ENCODE results near the gene FPR1. TPM values are rescaled to one million over a fixed set of nuclear protein-coding genes. Genes with fewer than 3 reads are reported as not detected.

The FPR1 gene
- total and polyA plus RNA-seq, 7 donors, result 0.45 to 6.7 (median 2.1) TPM

GRCh38 chr19:51750400-51751094 is 1.1 kb downstream of the FPR1 start:
- Histone ChIP-seq H3K4me3 (peak overlapping the region; percentile 7), H3K4me1 (no peaks in the 10 kb centered on the region), H3K27me3 (ENCODE audit: insufficient read depth in 3 of 3, low read length in 2 of 3) (no peaks in the 10 kb centered on the region), H3K9me3 (no peaks in the 10 kb centered on the region), H3K27ac (no peak overlapping the region), H3K36me3 (ENCODE audit: insufficient read depth in 1 of 2, low read depth in 1 of 2) (no peaks in the 10 kb centered on the region)
- 72 to 85% (median 76%) methylated on average over 7 of the region's 7 CpGs for WGBS, 3 donors
- TF ChIP-seq CTCF (IDR thresholded peaks at IDR 0.05), result no peak
- intact Hi-C loops (cut with DNase I), result no loop called here
- no peak for ATAC-seq
- DNase-seq, result no peak

DNA sequence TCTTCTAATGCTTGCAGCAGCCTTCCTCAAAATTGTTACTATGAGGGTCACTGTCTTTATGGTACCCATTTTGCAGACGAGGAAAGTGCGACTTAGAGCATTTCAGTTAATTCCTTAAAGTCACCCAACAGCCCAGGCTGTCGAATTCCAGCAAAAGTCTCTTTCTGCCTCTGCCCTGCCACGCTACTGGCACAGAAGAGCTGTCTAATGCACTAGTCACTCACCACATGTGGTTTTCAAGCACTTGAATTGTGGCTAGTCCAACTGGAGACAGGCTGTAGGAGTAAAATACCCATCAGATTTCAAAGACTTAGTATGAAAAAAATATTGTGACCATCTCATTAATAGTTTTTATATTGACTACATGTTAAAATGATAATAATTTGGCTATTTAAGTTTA is 1.7 kb downstream of the FPR1 start:
- intact Hi-C loops (cut with DNase I), result no loop called here
- 63 to 72% (median 72%) methylated on average over 4 of the region's 4 CpGs for WGBS, 3 donors
- no peak for TF ChIP-seq CTCF (IDR thresholded peaks at IDR 0.05)
- H3K9me3 ChIP-seq, result no peaks in the 10 kb centered on the region
- no peak overlapping the region for H3K4me3 ChIP-seq
- no peaks in the 10 kb centered on the region for H3K27me3 ChIP-seq (ENCODE audit: insufficient read depth in 3 of 3, low read length in 2 of 3)
- H3K27ac ChIP-seq, result no peak overlapping the region
- no peaks in the 10 kb centered on the region for H3K36me3 ChIP-seq (ENCODE audit: insufficient read depth in 1 of 2, low read depth in 1 of 2)
- no peak for DNase-seq
- no peak for ATAC-seq
- no peaks in the 10 kb centered on the region for H3K4me1 ChIP-seq

DNA sequence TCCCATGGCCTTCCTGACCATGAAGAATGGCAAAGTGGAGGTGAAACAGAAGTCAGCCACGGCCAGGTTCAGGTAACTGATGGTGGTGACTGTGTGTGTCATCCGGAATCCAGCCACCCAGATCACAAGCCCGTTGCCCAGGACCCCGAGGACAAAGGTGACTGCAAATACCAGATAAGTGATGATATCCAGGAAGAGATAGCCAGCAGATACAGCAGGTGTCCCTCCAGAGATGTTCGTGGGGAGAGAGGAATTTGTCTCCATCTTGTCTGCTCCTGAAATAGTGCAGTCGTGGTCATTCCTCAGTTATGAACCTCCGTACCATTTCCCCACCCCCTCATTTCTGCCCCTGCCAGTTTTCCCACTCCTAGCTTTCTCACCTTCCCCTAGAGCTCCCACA is 4.9 kb downstream of the FPR1 start:
- DNase-seq (no peak), ATAC-seq (no peak)
- no peaks in the 10 kb centered on the region for H3K36me3 ChIP-seq (ENCODE audit: insufficient read depth in 1 of 2, low read depth in 1 of 2)
- H3K27ac ChIP-seq, result no peak overlapping the region
- no peaks in the 10 kb centered on the region for H3K4me1 ChIP-seq
- intact Hi-C loops (cut with DNase I), result no loop called here
- no peaks in the 10 kb centered on the region for H3K27me3 ChIP-seq (ENCODE audit: insufficient read depth in 3 of 3, low read length in 2 of 3)
- WGBS, 3 donors, result 72 to 79% (median 75%) methylated on average over 7 of the region's 7 CpGs
- H3K9me3 ChIP-seq, result no peaks in the 10 kb centered on the region
- TF ChIP-seq CTCF (IDR thresholded peaks at IDR 0.05), result no peak
- H3K4me3 ChIP-seq, result no peak overlapping the region

DNA sequence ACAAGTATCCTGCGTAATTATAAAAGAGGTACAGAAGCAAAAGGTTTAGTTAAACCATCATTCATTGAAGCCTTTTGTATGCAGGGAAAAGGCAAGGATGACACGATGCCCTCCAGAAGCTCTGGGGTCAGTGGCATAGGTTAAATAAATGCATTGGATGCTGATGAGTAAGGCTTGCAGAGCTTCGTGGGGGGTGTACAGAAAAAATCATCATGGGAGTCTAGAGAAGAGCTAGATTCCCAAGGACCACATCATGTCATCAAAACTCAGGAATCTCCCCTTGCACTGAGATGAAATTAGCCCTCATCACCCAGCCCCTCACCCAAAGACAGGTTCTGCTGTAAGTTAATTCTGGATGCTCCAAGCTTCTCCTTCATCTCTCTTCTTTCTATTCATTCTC is 8.3 kb downstream of the FPR1 start:
- H3K27me3 ChIP-seq (ENCODE audit: insufficient read depth in 3 of 3, low read length in 2 of 3), result peaks cover 0 to 2% (median 0%) of the 10 kb centered on the region in 3 donors
- H3K4me3 ChIP-seq, result no peak overlapping the region
- H3K9me3 ChIP-seq, result no peaks in the 10 kb centered on the region
- DNase-seq, result no peak
- intact Hi-C loops (cut with DNase I), result no loop called here
- no peaks in the 10 kb centered on the region for H3K36me3 ChIP-seq (ENCODE audit: insufficient read depth in 1 of 2, low read depth in 1 of 2)
- 72 to 81% (median 76%) methylated on average over 3 of the region's 3 CpGs for WGBS, 3 donors
- no peaks in the 10 kb centered on the region for H3K4me1 ChIP-seq
- H3K27ac ChIP-seq, result no peak overlapping the region
- no peak for ATAC-seq
- no peak for TF ChIP-seq CTCF (IDR thresholded peaks at IDR 0.05)

GRCh38 chr19:51742789-51743188 is 8.9 kb downstream of the FPR1 start:
- DNase-seq (no peak), ATAC-seq (no peak)
- no peaks in the 10 kb centered on the region for H3K36me3 ChIP-seq (ENCODE audit: insufficient read depth in 1 of 2, low read depth in 1 of 2)
- H3K4me3 ChIP-seq, result no peak overlapping the region
- intact Hi-C loops (cut with DNase I), result no loop called here
- peaks cover 0 to 2% (median 0%) of the 10 kb centered on the region in 3 donors for H3K27me3 ChIP-seq (ENCODE audit: insufficient read depth in 3 of 3, low read length in 2 of 3)
- whole genome bisulfite sequencing, 3 donors, result 47 to 52% (median 51%) methylated on average over 6 of the region's 6 CpGs
- no peaks in the 10 kb centered on the region for H3K9me3 ChIP-seq
- no peak for TF ChIP-seq CTCF (IDR thresholded peaks at IDR 0.05)
- H3K27ac ChIP-seq, result no peak overlapping the region
- H3K4me1 ChIP-seq, result no peaks in the 10 kb centered on the region
